Spleen (tissue), 7 donors: ENCODE measurements around the gene ARHGDIG.

ENCODE experiments used
- POLR2A ChIP-seq, 3 donors: fragments of 450-650 bp; IDR thresholded peaks; one replicate each; pipeline ENCODE4 v1.5.1; 2017; ENCODE audit warnings: antibody characterized with exemption in 3 of 3, mild to moderate bottlenecking in 1 of 3
- POLR2AphosphoS5 ChIP-seq, 3 donors: sonication (generic); formaldehyde crosslinking; IDR thresholded peaks; one replicate each; pipeline ENCODE4 v1.5.1; 2017; ENCODE audit warnings: antibody characterized with exemption in 3 of 3
- TF ChIP-seq, protein P1 (sequence below), 11 experiments: fragments of 200-600 bp in 7 of 11; fragments of 450-650 bp in 4 of 11; sonication (generic) in 4 of 11; IDR thresholded peaks in 8 of 11; conservative IDR thresholded peaks in 3 of 11; 1 replicate in 7 of 11; 2 replicates in 4 of 11; pipeline versions ENCODE4 v1.4.0 to v1.8.0; 2016 to 2021; ENCODE audit warnings: antibody characterized with exemption in 11 of 11, inconsistent platforms in 4 of 11, mild to moderate bottlenecking in 1 of 11
- donor health status: DM: no; HTN: no; CAD: no; lungs with moderate emphysema.
- donor health status: DM: no; HTN: no; CAD: no.
- donor health status: DM: no; HTN: no; CAD: no.

DNA sequence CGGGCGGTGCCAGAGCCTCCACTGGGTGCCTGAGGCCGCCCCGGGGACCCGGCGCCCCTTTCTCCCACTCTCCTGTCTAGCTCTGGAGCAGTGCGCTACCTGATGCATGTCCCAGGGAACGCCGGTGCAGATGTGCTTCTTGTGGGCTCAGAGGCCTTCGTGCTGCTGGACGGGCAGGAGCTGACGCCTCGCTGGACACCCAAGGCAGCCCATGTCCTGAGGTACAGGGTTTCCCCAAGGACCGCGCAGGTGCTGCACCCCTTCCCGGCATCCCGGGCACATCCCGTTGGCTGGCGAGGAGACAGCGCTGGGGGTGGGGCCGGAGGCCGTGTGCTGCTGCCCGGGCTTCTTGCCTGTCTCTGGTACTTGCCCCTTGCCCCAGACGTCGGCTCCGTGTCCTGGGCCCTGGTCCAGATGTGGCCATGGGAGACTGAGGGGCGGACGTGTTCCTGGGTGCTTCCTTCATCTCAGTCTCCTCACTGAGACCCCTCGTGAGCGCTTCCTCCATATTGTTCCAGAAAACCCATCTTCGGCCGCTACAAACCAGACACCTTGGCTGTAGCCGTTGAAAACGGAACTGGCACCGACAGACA lies 17.1 kb upstream of the ARHGDIG start:
- TF ChIP-seq POLR2AphosphoS5 (IDR thresholded peaks at IDR 0.05): no peak
- TF ChIP-seq POLR2A (IDR thresholded peaks at IDR 0.05): no peak
- TF ChIP-seq, protein P1, sequence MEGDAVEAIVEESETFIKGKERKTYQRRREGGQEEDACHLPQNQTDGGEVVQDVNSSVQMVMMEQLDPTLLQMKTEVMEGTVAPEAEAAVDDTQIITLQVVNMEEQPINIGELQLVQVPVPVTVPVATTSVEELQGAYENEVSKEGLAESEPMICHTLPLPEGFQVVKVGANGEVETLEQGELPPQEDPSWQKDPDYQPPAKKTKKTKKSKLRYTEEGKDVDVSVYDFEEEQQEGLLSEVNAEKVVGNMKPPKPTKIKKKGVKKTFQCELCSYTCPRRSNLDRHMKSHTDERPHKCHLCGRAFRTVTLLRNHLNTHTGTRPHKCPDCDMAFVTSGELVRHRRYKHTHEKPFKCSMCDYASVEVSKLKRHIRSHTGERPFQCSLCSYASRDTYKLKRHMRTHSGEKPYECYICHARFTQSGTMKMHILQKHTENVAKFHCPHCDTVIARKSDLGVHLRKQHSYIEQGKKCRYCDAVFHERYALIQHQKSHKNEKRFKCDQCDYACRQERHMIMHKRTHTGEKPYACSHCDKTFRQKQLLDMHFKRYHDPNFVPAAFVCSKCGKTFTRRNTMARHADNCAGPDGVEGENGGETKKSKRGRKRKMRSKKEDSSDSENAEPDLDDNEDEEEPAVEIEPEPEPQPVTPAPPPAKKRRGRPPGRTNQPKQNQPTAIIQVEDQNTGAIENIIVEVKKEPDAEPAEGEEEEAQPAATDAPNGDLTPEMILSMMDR (IDR thresholded peaks at IDR 0.05 in 8 of 11, conservative IDR thresholded peaks at IDR 0.05 in 3 of 11): no peak
